Activated naive CD4-positive, alpha-beta T cell treated with anti-CD3 and anti-CD28 coated beads, Interleukin-2, amount 50 U/mL, for 24 hours (primary cell): ENCODE results near the gene HOXA11.
A peak's percentile ranks its signal among the peaks of the same experiment; 100 is the strongest.

Source experiments
- H3K27ac Mint-ChIP-seq: one replicate; pipeline ENCODE4 v1.8.0; 2021; ENCODE audit warnings: mild to moderate bottlenecking, mixed read lengths
- H3K27me3 Mint-ChIP-seq: one replicate; pipeline ENCODE4 v1.8.0; 2021; ENCODE audit warnings: mixed read lengths
- H3K36me3 Mint-ChIP-seq: one replicate; pipeline ENCODE4 v1.8.0; 2021; ENCODE audit warnings: mixed read lengths
- H3K4me1 Mint-ChIP-seq: one replicate; pipeline ENCODE4 v1.8.0; 2021; ENCODE audit warnings: mixed read lengths
- H3K4me3 Mint-ChIP-seq: one replicate; pipeline ENCODE4 v1.8.0; 2021; ENCODE audit warnings: mild to moderate bottlenecking, mixed read lengths
- H3K9me3 Mint-ChIP-seq: one replicate; pipeline ENCODE4 v1.8.0; 2021; ENCODE audit warnings: mixed read lengths

HOXA11 gene

GRCh38 chr7:27179503-27180430 lies 5.3 kb downstream of the HOXA11 start:
- H3K9me3 Mint-ChIP-seq, result no peaks in the 10 kb centered on the region
- peaks cover 49% of the 10 kb centered on the region for H3K27me3 Mint-ChIP-seq
- peak overlapping the region; percentile 6 for H3K27ac Mint-ChIP-seq
- H3K4me1 Mint-ChIP-seq, result peaks cover 16% of the 10 kb centered on the region
- peak overlapping the region; percentile 46 for H3K4me3 Mint-ChIP-seq
- peaks cover 1% of the 10 kb centered on the region for H3K36me3 Mint-ChIP-seq

GRCh38 chr7:27179030-27179429 lies 6.0 kb downstream of the HOXA11 start:
- peaks cover 1% of the 10 kb centered on the region for H3K36me3 Mint-ChIP-seq
- H3K27me3 Mint-ChIP-seq, result peaks cover 51% of the 10 kb centered on the region
- H3K27ac Mint-ChIP-seq, result no peak overlapping the region
- no peak overlapping the region for H3K4me3 Mint-ChIP-seq
- H3K4me1 Mint-ChIP-seq, result peaks cover 14% of the 10 kb centered on the region
- no peaks in the 10 kb centered on the region for H3K9me3 Mint-ChIP-seq

GRCh38 chr7:27178366-27178765 lies 6.7 kb downstream of the HOXA11 start:
- H3K4me1 Mint-ChIP-seq, result peaks cover 10% of the 10 kb centered on the region
- peaks cover 48% of the 10 kb centered on the region for H3K27me3 Mint-ChIP-seq
- no peak overlapping the region for H3K4me3 Mint-ChIP-seq
- no peaks in the 10 kb centered on the region for H3K9me3 Mint-ChIP-seq
- peaks cover 1% of the 10 kb centered on the region for H3K36me3 Mint-ChIP-seq
- H3K27ac Mint-ChIP-seq, result peak overlapping the region; percentile 30

- H3K4me1 Mint-ChIP-seq, result peaks cover 10% of the 10 kb centered on the region
- no peak overlapping the region for H3K4me3 Mint-ChIP-seq
- peaks cover 1% of the 10 kb centered on the region for H3K36me3 Mint-ChIP-seq
- H3K27me3 Mint-ChIP-seq, result peaks cover 48% of the 10 kb centered on the region
- no peaks in the 10 kb centered on the region for H3K9me3 Mint-ChIP-seq
- no peak overlapping the region for H3K27ac Mint-ChIP-seq
Measured at GRCh38 chr7:27177795-27178320, 7.2 kb downstream of the HOXA11 start.

- H3K4me1 Mint-ChIP-seq, result peaks cover 13% of the 10 kb centered on the region
- no peak overlapping the region for H3K27ac Mint-ChIP-seq
- H3K4me3 Mint-ChIP-seq, result no peak overlapping the region
- H3K9me3 Mint-ChIP-seq, result no peaks in the 10 kb centered on the region
- peaks cover 1% of the 10 kb centered on the region for H3K36me3 Mint-ChIP-seq
- peaks cover 46% of the 10 kb centered on the region for H3K27me3 Mint-ChIP-seq
Measured at GRCh38 chr7:27176962-27177794, 7.9 kb downstream of the HOXA11 start.

GRCh38 chr7:27176524-27176845 lies 8.5 kb downstream of the HOXA11 start:
- Mint-ChIP-seq H3K4me1 (peaks cover 20% of the 10 kb centered on the region), H3K4me3 (no peak overlapping the region), H3K27ac (no peak overlapping the region), H3K36me3 (peaks cover 2% of the 10 kb centered on the region), H3K9me3 (no peaks in the 10 kb centered on the region), H3K27me3 (peaks cover 50% of the 10 kb centered on the region)

GRCh38 chr7:27175626-27176523 lies 9.2 kb downstream of the HOXA11 start:
- Mint-ChIP-seq H3K36me3 (peaks cover 3% of the 10 kb centered on the region), H3K4me3 (no peak overlapping the region), H3K27ac (no peak overlapping the region), H3K27me3 (peaks cover 51% of the 10 kb centered on the region), H3K4me1 (peaks cover 25% of the 10 kb centered on the region), H3K9me3 (no peaks in the 10 kb centered on the region)

GRCh38 chr7:27174874-27175625 lies 10.0 kb downstream of the HOXA11 start:
- Mint-ChIP-seq H3K4me1 (peaks cover 27% of the 10 kb centered on the region), H3K27ac (peak overlapping the region; percentile 41), H3K4me3 (peak overlapping the region; percentile 58), H3K27me3 (peaks cover 54% of the 10 kb centered on the region), H3K36me3 (peaks cover 3% of the 10 kb centered on the region), H3K9me3 (no peaks in the 10 kb centered on the region)

- Mint-ChIP-seq H3K27me3 (peaks cover 49% of the 10 kb centered on the region), H3K27ac (peak within 1 kb of the TSS; percentile 41), H3K36me3 (peaks cover 1% of the 10 kb centered on the region), H3K9me3 (no peaks in the 10 kb centered on the region), H3K4me3 (peak within 1 kb of the TSS; percentile 75), H3K4me1 (peaks cover 20% of the 10 kb centered on the region)
Measured at GRCh38 chr7:27173956-27174873, 10.8 kb downstream of the HOXA11 start, which contains the start of gene HOXA10. HOXA10 (minus strand) TSS chr7:27174320; CDS start chr7:27174306, 14 bp downstream.

- Mint-ChIP-seq H3K4me3 (no peak overlapping the region), H3K27me3 (peaks cover 48% of the 10 kb centered on the region), H3K36me3 (peaks cover 3% of the 10 kb centered on the region)
Measured at GRCh38 chr7:27173511-27173955, 11.5 kb downstream of the HOXA11 start.

GRCh38 chr7:27172823-27173510 lies 12.1 kb downstream of the HOXA11 start:
- no peaks in the 10 kb centered on the region for H3K9me3 Mint-ChIP-seq
- peaks cover 3% of the 10 kb centered on the region for H3K36me3 Mint-ChIP-seq
- H3K4me3 Mint-ChIP-seq, result no peak overlapping the region
- no peak overlapping the region for H3K27ac Mint-ChIP-seq
- H3K27me3 Mint-ChIP-seq, result peaks cover 52% of the 10 kb centered on the region
- peaks cover 26% of the 10 kb centered on the region for H3K4me1 Mint-ChIP-seq

More at GRCh38 chr7:27173511-27173955, 11.5 kb downstream of the HOXA11 start:
- no peaks in the 10 kb centered on the region for H3K9me3 Mint-ChIP-seq
- no peak overlapping the region for H3K27ac Mint-ChIP-seq
- peaks cover 25% of the 10 kb centered on the region for H3K4me1 Mint-ChIP-seq

- H3K27me3 Mint-ChIP-seq, result peaks cover 53% of the 10 kb centered on the region
- peaks cover 3% of the 10 kb centered on the region for H3K36me3 Mint-ChIP-seq
- H3K4me1 Mint-ChIP-seq, result peaks cover 28% of the 10 kb centered on the region
- H3K4me3 Mint-ChIP-seq, result peak overlapping the region; percentile 66
- peak overlapping the region; percentile 85 for H3K27ac Mint-ChIP-seq
- no peaks in the 10 kb centered on the region for H3K9me3 Mint-ChIP-seq
Measured at GRCh38 chr7:27172315-27172774, 12.7 kb downstream of the HOXA11 start.
